ENCODE measurements around the gene ATP5F1D. TPM values are rescaled to one million over a fixed set of nuclear protein-coding genes. Genes with fewer than 3 reads are reported as not detected.

ATP5F1D gene
- total and polyA plus RNA-seq, 2 of the 13 experiments (the other 11 are each of a cell fraction or from before 2014, with no cell fraction given), result 39.4 to 78.7 TPM

DNA sequence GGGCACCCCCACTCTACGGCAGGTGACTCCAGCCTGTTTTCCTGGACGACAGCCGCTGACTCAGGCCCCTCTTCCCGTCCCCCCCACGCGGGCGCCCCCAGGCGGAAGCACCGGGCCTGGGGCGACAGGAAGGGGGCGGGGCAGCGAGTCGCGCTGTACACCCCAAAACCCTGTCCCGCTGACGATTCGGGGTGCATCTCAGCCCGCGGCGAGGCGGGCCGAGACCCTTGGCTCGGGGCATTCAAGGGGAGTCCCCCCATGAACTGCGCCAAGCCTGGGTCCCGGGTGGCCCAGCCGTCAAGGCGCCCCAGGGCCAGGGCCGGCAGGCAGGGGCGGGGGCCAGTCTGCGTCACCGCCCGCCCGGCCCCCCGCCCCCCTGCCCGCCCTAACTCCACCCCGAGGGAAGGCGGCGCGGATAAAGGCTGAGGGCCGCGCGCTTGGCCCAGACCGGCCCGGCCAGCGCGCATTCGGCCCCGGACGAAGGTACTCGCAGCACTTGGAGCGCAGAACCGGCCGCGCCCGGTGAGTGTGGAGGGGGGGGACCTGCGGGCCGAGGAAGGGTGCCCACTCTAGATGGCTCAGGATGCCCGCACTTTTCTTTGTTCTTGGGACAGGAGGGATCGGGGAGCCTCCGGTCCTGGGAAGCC is 6.7 kb downstream of the ATP5F1D start, which contains the start of gene MIDN (continued):
- TF ChIP-seq, protein P1, sequence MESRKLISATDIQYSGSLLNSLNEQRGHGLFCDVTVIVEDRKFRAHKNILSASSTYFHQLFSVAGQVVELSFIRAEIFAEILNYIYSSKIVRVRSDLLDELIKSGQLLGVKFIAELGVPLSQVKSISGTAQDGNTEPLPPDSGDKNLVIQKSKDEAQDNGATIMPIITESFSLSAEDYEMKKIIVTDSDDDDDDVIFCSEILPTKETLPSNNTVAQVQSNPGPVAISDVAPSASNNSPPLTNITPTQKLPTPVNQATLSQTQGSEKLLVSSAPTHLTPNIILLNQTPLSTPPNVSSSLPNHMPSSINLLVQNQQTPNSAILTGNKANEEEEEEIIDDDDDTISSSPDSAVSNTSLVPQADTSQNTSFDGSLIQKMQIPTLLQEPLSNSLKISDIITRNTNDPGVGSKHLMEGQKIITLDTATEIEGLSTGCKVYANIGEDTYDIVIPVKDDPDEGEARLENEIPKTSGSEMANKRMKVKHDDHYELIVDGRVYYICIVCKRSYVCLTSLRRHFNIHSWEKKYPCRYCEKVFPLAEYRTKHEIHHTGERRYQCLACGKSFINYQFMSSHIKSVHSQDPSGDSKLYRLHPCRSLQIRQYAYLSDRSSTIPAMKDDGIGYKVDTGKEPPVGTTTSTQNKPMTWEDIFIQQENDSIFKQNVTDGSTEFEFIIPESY (CRISPR knock-in tag; IDR thresholded peaks at IDR 0.05), result peak; percentile 23; the same call in 1 of the 2 replicates
- TF ChIP-seq, protein P2, sequence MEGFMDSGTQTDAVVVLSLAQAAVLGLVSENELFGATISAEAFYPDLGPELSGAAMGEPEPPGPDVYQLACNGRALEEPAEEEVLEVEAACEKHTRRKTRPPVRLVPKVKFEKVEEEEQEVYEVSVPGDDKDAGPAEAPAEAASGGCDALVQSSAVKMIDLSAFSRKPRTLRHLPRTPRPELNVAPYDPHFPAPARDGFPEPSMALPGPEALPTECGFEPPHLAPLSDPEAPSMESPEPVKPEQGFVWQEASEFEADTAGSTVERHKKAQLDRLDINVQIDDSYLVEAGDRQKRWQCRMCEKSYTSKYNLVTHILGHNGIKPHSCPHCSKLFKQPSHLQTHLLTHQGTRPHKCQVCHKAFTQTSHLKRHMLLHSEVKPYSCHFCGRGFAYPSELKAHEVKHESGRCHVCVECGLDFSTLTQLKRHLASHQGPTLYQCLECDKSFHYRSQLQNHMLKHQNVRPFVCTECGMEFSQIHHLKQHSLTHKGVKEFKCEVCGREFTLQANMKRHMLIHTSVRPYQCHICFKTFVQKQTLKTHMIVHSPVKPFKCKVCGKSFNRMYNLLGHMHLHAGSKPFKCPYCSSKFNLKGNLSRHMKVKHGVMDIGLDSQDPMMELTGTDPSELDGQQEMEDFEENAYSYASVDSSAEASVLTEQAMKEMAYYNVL (CRISPR knock-in tag; IDR thresholded peaks at IDR 0.05; ENCODE audit: borderline replicate concordance), result peak; percentile 76
- peak; percentile 94 for TF ChIP-seq ZNF354B (CRISPR knock-in tag; IDR thresholded peaks at IDR 0.05)
- TF ChIP-seq PTBP1 (IDR thresholded peaks at IDR 0.05; ENCODE audit: low read depth, low read length, poor library complexity, severe bottlenecking), result no peak
- TF ChIP-seq MLLT10 (CRISPR knock-in tag; IDR thresholded peaks at IDR 0.05), result no peak
- TF ChIP-seq, protein P3, sequence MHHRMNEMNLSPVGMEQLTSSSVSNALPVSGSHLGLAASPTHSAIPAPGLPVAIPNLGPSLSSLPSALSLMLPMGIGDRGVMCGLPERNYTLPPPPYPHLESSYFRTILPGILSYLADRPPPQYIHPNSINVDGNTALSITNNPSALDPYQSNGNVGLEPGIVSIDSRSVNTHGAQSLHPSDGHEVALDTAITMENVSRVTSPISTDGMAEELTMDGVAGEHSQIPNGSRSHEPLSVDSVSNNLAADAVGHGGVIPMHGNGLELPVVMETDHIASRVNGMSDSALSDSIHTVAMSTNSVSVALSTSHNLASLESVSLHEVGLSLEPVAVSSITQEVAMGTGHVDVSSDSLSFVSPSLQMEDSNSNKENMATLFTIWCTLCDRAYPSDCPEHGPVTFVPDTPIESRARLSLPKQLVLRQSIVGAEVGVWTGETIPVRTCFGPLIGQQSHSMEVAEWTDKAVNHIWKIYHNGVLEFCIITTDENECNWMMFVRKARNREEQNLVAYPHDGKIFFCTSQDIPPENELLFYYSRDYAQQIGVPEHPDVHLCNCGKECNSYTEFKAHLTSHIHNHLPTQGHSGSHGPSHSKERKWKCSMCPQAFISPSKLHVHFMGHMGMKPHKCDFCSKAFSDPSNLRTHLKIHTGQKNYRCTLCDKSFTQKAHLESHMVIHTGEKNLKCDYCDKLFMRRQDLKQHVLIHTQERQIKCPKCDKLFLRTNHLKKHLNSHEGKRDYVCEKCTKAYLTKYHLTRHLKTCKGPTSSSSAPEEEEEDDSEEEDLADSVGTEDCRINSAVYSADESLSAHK (CRISPR knock-in tag; IDR thresholded peaks at IDR 0.05; ENCODE audit: borderline replicate concordance), result no peak
- no peak for TF ChIP-seq HDAC6 (IDR thresholded peaks at IDR 0.05; ENCODE audit: low read depth, low read length)
- peak; percentile 80; the same call in 1 of the 2 replicates for TF ChIP-seq KLF6 (CRISPR knock-in tag; IDR thresholded peaks at IDR 0.05)
- TF ChIP-seq ZNF101 (CRISPR knock-in tag; IDR thresholded peaks at IDR 0.05; ENCODE audit: borderline replicate concordance, low read depth), result no peak
- peak; percentile 34; the same call in 1 of the 2 replicates for TF ChIP-seq ZNF264 (CRISPR knock-in tag; IDR thresholded peaks at IDR 0.05)
- no peak for TF ChIP-seq SRSF4 (IDR thresholded peaks at IDR 0.05; ENCODE audit: low read depth, low read length, poor library complexity, severe bottlenecking)
- TF ChIP-seq, protein P4, sequence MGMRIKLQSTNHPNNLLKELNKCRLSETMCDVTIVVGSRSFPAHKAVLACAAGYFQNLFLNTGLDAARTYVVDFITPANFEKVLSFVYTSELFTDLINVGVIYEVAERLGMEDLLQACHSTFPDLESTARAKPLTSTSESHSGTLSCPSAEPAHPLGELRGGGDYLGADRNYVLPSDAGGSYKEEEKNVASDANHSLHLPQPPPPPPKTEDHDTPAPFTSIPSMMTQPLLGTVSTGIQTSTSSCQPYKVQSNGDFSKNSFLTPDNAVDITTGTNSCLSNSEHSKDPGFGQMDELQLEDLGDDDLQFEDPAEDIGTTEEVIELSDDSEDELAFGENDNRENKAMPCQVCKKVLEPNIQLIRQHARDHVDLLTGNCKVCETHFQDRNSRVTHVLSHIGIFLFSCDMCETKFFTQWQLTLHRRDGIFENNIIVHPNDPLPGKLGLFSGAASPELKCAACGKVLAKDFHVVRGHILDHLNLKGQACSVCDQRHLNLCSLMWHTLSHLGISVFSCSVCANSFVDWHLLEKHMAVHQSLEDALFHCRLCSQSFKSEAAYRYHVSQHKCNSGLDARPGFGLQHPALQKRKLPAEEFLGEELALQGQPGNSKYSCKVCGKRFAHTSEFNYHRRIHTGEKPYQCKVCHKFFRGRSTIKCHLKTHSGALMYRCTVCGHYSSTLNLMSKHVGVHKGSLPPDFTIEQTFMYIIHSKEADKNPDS (CRISPR knock-in tag; IDR thresholded peaks at IDR 0.05), result no peak
- no peak for TF ChIP-seq ATM (IDR thresholded peaks at IDR 0.05; ENCODE audit: borderline replicate concordance)
- TF ChIP-seq, protein P5, sequence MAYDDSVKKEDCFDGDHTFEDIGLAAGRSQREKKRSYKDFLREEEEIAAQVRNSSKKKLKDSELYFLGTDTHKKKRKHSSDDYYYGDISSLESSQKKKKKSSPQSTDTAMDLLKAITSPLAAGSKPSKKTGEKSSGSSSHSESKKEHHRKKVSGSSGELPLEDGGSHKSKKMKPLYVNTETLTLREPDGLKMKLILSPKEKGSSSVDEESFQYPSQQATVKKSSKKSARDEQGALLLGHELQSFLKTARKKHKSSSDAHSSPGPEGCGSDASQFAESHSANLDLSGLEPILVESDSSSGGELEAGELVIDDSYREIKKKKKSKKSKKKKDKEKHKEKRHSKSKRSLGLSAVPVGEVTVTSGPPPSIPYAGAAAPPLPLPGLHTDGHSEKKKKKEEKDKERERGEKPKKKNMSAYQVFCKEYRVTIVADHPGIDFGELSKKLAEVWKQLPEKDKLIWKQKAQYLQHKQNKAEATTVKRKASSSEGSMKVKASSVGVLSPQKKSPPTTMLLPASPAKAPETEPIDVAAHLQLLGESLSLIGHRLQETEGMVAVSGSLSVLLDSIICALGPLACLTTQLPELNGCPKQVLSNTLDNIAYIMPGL (CRISPR knock-in tag; IDR thresholded peaks at IDR 0.05; ENCODE audit: borderline replicate concordance in 1 of 2, low read depth in 1 of 2), result peak in 1 of 2 experiments; percentile 78; a peak in 3 of 4 replicates
- TF ChIP-seq, protein P6, sequence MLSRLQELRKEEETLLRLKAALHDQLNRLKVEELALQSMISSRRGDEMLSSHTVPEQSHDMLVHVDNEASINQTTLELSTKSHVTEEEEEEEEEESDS (CRISPR knock-in tag; IDR thresholded peaks at IDR 0.05; ENCODE audit: borderline replicate concordance), result peak; percentile 35; the same call in 1 of the 2 replicates
- no peak for TF ChIP-seq ZNF230 (CRISPR knock-in tag; IDR thresholded peaks at IDR 0.05)

All from HepG2 (cell line).